Stomach (tissue), 9 donors: ENCODE measurements around the gene GGN. TPM values are rescaled to one million over a fixed set of nuclear protein-coding genes. Genes with fewer than 3 reads are reported as not detected.

ENCODE experiments used
- DNase-seq, 2 donors: peaks; one replicate each; pipeline versions ENCODE4 v3.0.0 to v3.0.0-alpha.2; 2013 to 2019
- H3K27ac ChIP-seq, 5 donors: fragments of 200-600 bp in 4 of 5; sonication (generic) in 4 of 5; one replicate each; pipeline ENCODE4 v1.5.1; 2013 to 2019; ENCODE audit warnings: mild to moderate bottlenecking in 1 of 5, moderate library complexity in 1 of 5
- H3K27me3 ChIP-seq, 3 donors: fragments of 200-600 bp; sonication (generic); one replicate each; pipeline ENCODE4 v1.5.1; 2017 to 2019; ENCODE audit warnings: mixed run types in 1 of 3
- H3K36me3 ChIP-seq, 4 donors: fragments of 200-600 bp; sonication (generic); 1 replicate in 3 of 4; 2 replicates in 1 of 4; pipeline ENCODE4 v1.5.1; 2016 to 2019
- H3K4me1 ChIP-seq, 4 donors: fragments of 200-600 bp; sonication (generic); one replicate each; pipeline ENCODE4 v1.5.1; 2016 to 2019
- H3K4me3 ChIP-seq, 4 donors: fragments of 200-600 bp; sonication (generic) in 3 of 4; one replicate each; pipeline ENCODE4 v1.5.1; 2016 to 2019; ENCODE audit warnings: mild to moderate bottlenecking in 1 of 4
- H3K9me3 ChIP-seq, 4 donors: fragments of 200-600 bp; sonication (generic); one replicate each; pipeline ENCODE4 v1.5.1; 2016 to 2019
- EP300 ChIP-seq: sonication (generic); formaldehyde crosslinking; IDR thresholded peaks from one replicate; pipeline ENCODE4 v1.6.1; 2017; ENCODE audit warnings: antibody characterized with exemption
- POLR2A ChIP-seq, 4 donors: fragments of 450-650 bp; IDR thresholded peaks; one replicate each; pipeline ENCODE4 v1.6.1; 2016; ENCODE audit warnings: antibody characterized with exemption in 4 of 4, control low read depth in 2 of 4, mild to moderate bottlenecking in 1 of 4, moderate library complexity in 1 of 4
- POLR2AphosphoS5 ChIP-seq, 3 donors: sonication (generic); formaldehyde crosslinking; IDR thresholded peaks; one replicate each; pipeline ENCODE4 v1.6.1; 2016; ENCODE audit warnings: antibody characterized with exemption in 3 of 3
- WGBS, 5 donors: extraction: QIAGEN DNeasy Blood & Tissue Kit in 3 of 5; methylation state at CpG; one replicate each; pipeline versions ENCODE4 v1.1.5 to v1.1.7; 2013 to 2018; 5-methylcytosine and 5-hydroxymethylcytosine counted together
- intact Hi-C: fragments of 100-400 bp; cut with DNase I; formaldehyde crosslinking; loops from one replicate; pipeline ENCODE4 v1.15.1; 2023; ENCODE audit warnings: low total_unique reads
- polyA plus RNA-seq, 3 donors: library from polyadenylated mRNA; stranded (reverse); fragments of 200-250 nt; gene quantifications; one replicate each; pipeline ENCODE4 v1.2.3, GENCODE V29; 2013
- total RNA-seq, 5 donors: library from RNA; depleted of rRNA; stranded (reverse); fragments of >200 nt; gene quantifications; one replicate each; pipeline versions ENCODE4 v1.1.0 to v1.2.3, GENCODE V29; 2014 to 2016
- TF ChIP-seq, protein P1 (sequence below), 7 experiments: fragments of 450-650 bp in 4 of 7; fragments of 200-600 bp in 3 of 7; sonication (generic) in 3 of 7; IDR thresholded peaks; one replicate each; pipeline ENCODE4 v1.5.1; 2016 to 2019; ENCODE audit warnings: antibody characterized with exemption in 7 of 7, control low read depth in 2 of 7, mild to moderate bottlenecking in 1 of 7
- donor health status: healthy with polysubstance abuse.
- donor health status: Bipolar disorder and iron deficiency.
- donor health status: healthy.

GGN gene
- total and polyA plus RNA-seq, 8 donors, result 0.19 to 0.30 TPM; not detected in 6

- intact Hi-C loops, result no loop called here
- TF ChIP-seq POLR2AphosphoS5 (IDR thresholded peaks at IDR 0.05), result no peak
- no peak for TF ChIP-seq EP300
- TF ChIP-seq POLR2A (IDR thresholded peaks at IDR 0.05), result no peak
- TF ChIP-seq, protein P1, sequence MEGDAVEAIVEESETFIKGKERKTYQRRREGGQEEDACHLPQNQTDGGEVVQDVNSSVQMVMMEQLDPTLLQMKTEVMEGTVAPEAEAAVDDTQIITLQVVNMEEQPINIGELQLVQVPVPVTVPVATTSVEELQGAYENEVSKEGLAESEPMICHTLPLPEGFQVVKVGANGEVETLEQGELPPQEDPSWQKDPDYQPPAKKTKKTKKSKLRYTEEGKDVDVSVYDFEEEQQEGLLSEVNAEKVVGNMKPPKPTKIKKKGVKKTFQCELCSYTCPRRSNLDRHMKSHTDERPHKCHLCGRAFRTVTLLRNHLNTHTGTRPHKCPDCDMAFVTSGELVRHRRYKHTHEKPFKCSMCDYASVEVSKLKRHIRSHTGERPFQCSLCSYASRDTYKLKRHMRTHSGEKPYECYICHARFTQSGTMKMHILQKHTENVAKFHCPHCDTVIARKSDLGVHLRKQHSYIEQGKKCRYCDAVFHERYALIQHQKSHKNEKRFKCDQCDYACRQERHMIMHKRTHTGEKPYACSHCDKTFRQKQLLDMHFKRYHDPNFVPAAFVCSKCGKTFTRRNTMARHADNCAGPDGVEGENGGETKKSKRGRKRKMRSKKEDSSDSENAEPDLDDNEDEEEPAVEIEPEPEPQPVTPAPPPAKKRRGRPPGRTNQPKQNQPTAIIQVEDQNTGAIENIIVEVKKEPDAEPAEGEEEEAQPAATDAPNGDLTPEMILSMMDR (IDR thresholded peaks at IDR 0.05), result no peak
- Histone ChIP-seq H3K27me3 (peaks cover 0 to 15% (median 0%) of the 10 kb centered on the region in 3 donors), H3K9me3 (no peaks in the 10 kb centered on the region), H3K36me3 (peaks cover 60 to 78% (median 71%) of the 10 kb centered on the region in 4 donors), H3K4me3 (no peak overlapping the region), H3K27ac (no peak overlapping the region), H3K4me1 (peaks cover 16 to 26% (median 21%) of the 10 kb centered on the region in 4 donors)
- no peak for DNase-seq
- 87 to 98% (median 96%) methylated on average over 10 of the region's 10 CpGs for WGBS, 5 donors
Measured at GRCh38 chr19:38378866-38379265, 9.0 kb downstream of the GGN start.

DNA sequence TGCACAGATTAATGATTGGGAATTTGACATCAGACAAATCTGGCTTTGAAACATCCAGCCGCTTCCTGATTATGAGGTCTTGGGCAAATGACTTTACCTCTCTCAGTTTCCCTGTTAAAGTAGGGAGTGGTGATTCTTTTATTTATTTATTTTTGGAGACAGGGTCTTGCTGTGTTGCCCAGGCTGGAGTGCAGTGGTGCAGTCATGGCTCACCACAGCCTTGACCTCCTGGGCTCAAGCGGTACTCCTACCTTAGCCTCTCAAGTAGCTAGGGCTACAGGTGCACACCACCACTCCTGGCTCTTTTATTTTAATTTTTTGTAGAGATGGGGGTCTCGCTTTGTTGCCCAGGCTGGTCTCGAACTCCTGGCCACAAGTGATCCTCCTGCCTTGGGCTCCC lies 10.8 kb downstream of the GGN start:
- Histone ChIP-seq H3K27me3 (peaks cover 0 to 4% (median 0%) of the 10 kb centered on the region in 3 donors), H3K4me1 (peaks cover 16 to 28% (median 22%) of the 10 kb centered on the region in 4 donors), H3K9me3 (no peaks in the 10 kb centered on the region), H3K4me3 (no peak overlapping the region), H3K36me3 (peaks cover 42 to 60% (median 53%) of the 10 kb centered on the region in 4 donors), H3K27ac (no peak overlapping the region)
- intact Hi-C loops, result no loop called here
- WGBS, 5 donors, result 97 to 98% (median 98%) methylated on average over 4 of the region's 4 CpGs
- DNase-seq, result no peak
- no peak for TF ChIP-seq EP300
- no peak for TF ChIP-seq POLR2AphosphoS5 (IDR thresholded peaks at IDR 0.05)
- TF ChIP-seq, protein P1 (IDR thresholded peaks at IDR 0.05), result no peak
- no peak for TF ChIP-seq POLR2A (IDR thresholded peaks at IDR 0.05)

DNA sequence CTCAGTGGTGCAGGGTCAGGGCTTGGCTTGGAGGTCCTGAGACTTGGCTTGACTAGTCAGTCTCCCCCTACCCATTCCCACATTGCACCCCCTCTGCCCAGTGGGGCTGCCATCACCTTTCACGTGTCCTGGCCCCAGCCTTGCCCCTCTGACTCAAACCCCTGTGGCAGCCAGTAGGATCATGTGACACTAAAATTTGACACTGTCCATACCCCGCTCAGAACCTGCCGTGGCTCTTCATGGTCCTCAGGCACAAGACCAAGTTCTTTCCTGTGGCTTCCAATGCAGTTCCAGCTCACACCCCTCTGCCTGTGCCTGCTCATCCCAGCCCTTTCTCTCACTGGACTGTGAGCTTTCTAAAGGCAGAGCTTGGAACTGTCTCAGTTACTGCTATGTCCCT lies 11.3 kb downstream of the GGN start:
- Histone ChIP-seq H3K4me3 (peak overlapping the region in 2 of 4 donors; percentile 87 to 92), H3K9me3 (no peaks in the 10 kb centered on the region), H3K4me1 (peaks cover 16 to 28% (median 22%) of the 10 kb centered on the region in 4 donors), H3K27ac (no peak overlapping the region), H3K36me3 (peaks cover 37 to 55% (median 48%) of the 10 kb centered on the region in 4 donors), H3K27me3 (peaks cover 0 to 1% (median 0%) of the 10 kb centered on the region in 3 donors)
- DNase-seq, result no peak
- TF ChIP-seq, protein P1 (IDR thresholded peaks at IDR 0.05), result no peak
- TF ChIP-seq POLR2A (IDR thresholded peaks at IDR 0.05) (no peak), POLR2AphosphoS5 (IDR thresholded peaks at IDR 0.05) (no peak), EP300 (no peak)
- intact Hi-C loops, result no loop called here
- WGBS, 5 donors, result 78 to 91% (median 84%) methylated on average over 3 of the region's 3 CpGs

DNA sequence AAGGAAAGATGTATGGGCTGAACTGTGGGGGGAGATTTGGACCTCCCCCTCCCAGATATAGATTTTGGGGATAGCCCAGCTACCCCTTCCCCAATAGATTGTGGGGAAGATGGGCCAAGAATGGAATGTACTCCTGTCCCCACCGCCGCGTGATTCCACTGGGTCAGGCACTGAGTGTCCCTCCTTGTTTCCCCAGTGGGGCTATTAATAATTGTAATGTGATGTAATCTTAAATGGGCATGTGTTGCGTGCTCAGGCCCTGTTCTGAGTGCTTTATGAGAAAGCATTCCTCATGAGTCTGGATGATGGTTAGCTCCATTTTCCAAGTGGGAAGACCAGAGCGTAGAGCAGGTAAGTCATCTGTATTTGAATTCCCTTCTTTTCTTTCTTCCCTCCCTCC lies 12.1 kb downstream of the GGN start:
- intact Hi-C loops, result no loop called here
- no peaks in the 10 kb centered on the region for H3K9me3 ChIP-seq
- H3K27me3 ChIP-seq, result no peaks in the 10 kb centered on the region
- peaks cover 16 to 28% (median 22%) of the 10 kb centered on the region in 4 donors for H3K4me1 ChIP-seq
- H3K36me3 ChIP-seq, result peaks cover 29 to 47% (median 40%) of the 10 kb centered on the region in 4 donors
- peak overlapping the region in 1 of 5 donors; percentile 95 for H3K27ac ChIP-seq
- peak overlapping the region; percentile 61 to 92 (median 84) for H3K4me3 ChIP-seq
- DNase-seq, result no peak
- WGBS, 5 donors, result 79 to 91% (median 82%) methylated on average over 5 of the region's 5 CpGs
- TF ChIP-seq POLR2A (IDR thresholded peaks at IDR 0.05) (no peak), POLR2AphosphoS5 (IDR thresholded peaks at IDR 0.05) (no peak), EP300 (no peak)
- TF ChIP-seq, protein P1 (IDR thresholded peaks at IDR 0.05), result no peak
